Natural killer cell treated with Interleukin-12 subunit alpha and Interleukin-12 subunit beta and Interleukin-15 and Interleukin-18, amount 100 ng/mL, for 72 hours (primary cell): ENCODE measurements around the gene TMEM178B. TPM values are rescaled to one million over a fixed set of nuclear protein-coding genes. Genes with fewer than 3 reads are reported as not detected.
"Not testable (repeated sequence)": the region's sequence is repeated elsewhere in the genome, so short reads cannot be mapped to it uniquely, and the experiment has no call there.

Experiments used
- ATAC-seq, 2 donors: fragments of 150-1000 bp; cut with Tn5 transposase in 1 of 2; sonication (Bioruptor Pico), chemical (Tn5 transposase) in 1 of 2; 2 replicates each; pipeline ENCODE4 v1.10.0; 2021
- DNase-seq: peaks from one replicate; pipeline ENCODE4 v3.0.0; 2022; ENCODE audit warnings: low spot score
- H3K27ac Mint-ChIP-seq, 2 donors: 1 replicate in 1 of 2; 2 replicates in 1 of 2; pipeline ENCODE4 v1.8.0; 2022; ENCODE audit warnings: mixed read lengths in 2 of 2, mild to moderate bottlenecking in 1 of 2, moderate library complexity in 1 of 2
- H3K27me3 Mint-ChIP-seq, 2 donors: 1 replicate in 1 of 2; 2 replicates in 1 of 2; pipeline ENCODE4 v1.8.0; 2022; ENCODE audit warnings: mixed read lengths in 2 of 2
- H3K36me3 Mint-ChIP-seq: one replicate; pipeline ENCODE4 v1.8.0; 2022; ENCODE audit warnings: mixed read lengths
- H3K4me1 Mint-ChIP-seq, 2 donors: 1 replicate in 1 of 2; 2 replicates in 1 of 2; pipeline ENCODE4 v1.8.0; 2022; ENCODE audit warnings: low read depth in 2 of 2, mixed read lengths in 2 of 2, mild to moderate bottlenecking in 1 of 2
- H3K4me3 Mint-ChIP-seq: one replicate; pipeline ENCODE4 v1.8.0; 2022; ENCODE audit warnings: mixed read lengths
- H3K9me3 Mint-ChIP-seq: 2 replicates; pipeline ENCODE4 v1.8.0; 2022; ENCODE audit warnings: mixed read lengths
- total RNA-seq, 2 donors: library from RNA; stranded (reverse); gene quantifications; one replicate each; pipeline ENCODE4 v1.2.3, GENCODE V29; 2022

Gene TMEM178B
- total RNA-seq, 2 donors from 2014 or later: 8.2 to 9.0 TPM

- DNase-seq (no peak), ATAC-seq (no peak)
- no peak overlapping the region for H3K4me3 Mint-ChIP-seq
- no peaks in the 10 kb centered on the region for H3K9me3 Mint-ChIP-seq
- H3K27me3 Mint-ChIP-seq: peaks cover 19 to 20% of the 10 kb centered on the region in 2 donors
- H3K27ac Mint-ChIP-seq: no peak overlapping the region
- no peaks in the 10 kb centered on the region for H3K36me3 Mint-ChIP-seq
- no peaks in the 10 kb centered on the region for H3K4me1 Mint-ChIP-seq
Observed at GRCh38 chr7:141190495-141190894, 116.6 kb downstream of the TMEM178B start.

DNA sequence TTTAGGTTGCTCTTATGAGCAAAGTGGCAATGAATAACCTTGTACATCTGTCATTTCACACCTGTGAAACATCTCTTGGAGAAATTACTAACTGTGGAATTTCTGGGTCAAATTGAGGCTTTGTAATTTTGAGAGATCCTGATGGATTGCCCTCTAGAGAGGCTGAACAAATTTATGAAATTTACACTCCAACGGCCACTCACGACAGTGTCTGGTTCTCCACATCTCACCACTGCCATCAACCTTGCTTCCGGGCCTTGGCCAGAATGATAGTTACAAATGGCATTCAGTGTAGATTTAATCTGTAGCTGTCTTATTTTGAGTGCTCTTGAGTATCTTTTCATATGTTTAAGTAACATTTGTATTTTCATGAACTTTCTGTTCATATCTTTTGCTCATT is 117.4 kb downstream of the TMEM178B start:
- Mint-ChIP-seq H3K9me3 (no peaks in the 10 kb centered on the region), H3K4me1 (no peaks in the 10 kb centered on the region), H3K27me3 (peaks cover 20 to 21% of the 10 kb centered on the region in 2 donors), H3K27ac (no peak overlapping the region), H3K36me3 (no peaks in the 10 kb centered on the region), H3K4me3 (no peak overlapping the region)
- DNase-seq: no peak
- no peak for ATAC-seq

- ATAC-seq (no peak), DNase-seq (no peak)
- Mint-ChIP-seq H3K4me1 (no peaks in the 10 kb centered on the region), H3K9me3 (no peaks in the 10 kb centered on the region), H3K36me3 (no peaks in the 10 kb centered on the region), H3K4me3 (no peak overlapping the region), H3K27ac (no peak overlapping the region), H3K27me3 (peaks cover 20% of the 10 kb centered on the region in 2 donors)
Observed at GRCh38 chr7:141193066-141193465, 119.2 kb downstream of the TMEM178B start.

GRCh38 chr7:141195722-141196121 is 121.9 kb downstream of the TMEM178B start:
- ATAC-seq, H3K27ac Mint-ChIP-seq, DNase-seq, H3K9me3 Mint-ChIP-seq, H3K36me3 Mint-ChIP-seq, H3K4me1 Mint-ChIP-seq, H3K4me3 Mint-ChIP-seq: not testable (repeated sequence)
- peaks cover 16 to 23% of the 10 kb centered on the region in 2 donors for H3K27me3 Mint-ChIP-seq

DNA sequence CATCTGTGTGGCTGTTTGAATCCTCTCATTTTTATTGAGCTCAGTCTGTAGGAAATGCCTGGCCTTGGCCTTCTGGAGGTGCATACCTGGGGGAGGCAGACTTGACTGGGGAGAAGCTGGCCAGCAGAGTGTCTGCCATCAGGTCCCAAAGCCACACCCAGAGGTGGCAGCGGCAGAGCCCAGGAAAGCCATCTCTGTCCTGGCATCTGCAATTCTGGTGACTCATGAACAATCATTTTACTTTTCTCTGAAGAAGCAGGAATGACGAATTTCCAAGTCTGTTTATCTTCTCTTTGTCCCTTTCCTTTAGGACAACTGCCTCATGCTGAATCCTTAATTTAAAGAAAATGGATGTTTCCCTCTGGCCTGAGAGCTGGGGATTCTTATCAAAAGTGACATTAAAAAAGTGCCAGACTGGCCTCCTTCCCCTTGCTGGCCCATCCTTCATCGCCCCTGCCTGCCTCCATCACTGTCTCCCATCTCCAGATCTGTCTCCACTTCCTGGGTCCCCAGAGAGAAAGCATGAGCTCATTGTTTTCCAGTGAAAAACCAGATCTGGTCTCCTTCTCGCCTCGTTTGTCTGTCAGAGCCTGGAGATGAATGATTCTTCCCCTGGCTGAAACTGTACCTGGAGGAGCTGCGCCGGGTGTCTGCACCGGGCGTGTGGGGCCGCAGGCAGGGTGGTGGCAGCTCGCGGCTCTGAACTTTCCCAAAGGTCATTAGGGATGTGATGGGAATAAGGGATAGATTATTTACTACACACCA is 124.5 kb downstream of the TMEM178B start:
- Mint-ChIP-seq H3K4me3 (no peak overlapping the region), H3K9me3 (no peaks in the 10 kb centered on the region), H3K27me3 (peaks cover 20 to 21% of the 10 kb centered on the region in 2 donors), H3K4me1 (no peaks in the 10 kb centered on the region), H3K27ac (no peak overlapping the region), H3K36me3 (no peaks in the 10 kb centered on the region)
- ATAC-seq (no peak), DNase-seq (no peak)

GRCh38 chr7:141200191-141201108 is 126.6 kb downstream of the TMEM178B start:
- Mint-ChIP-seq H3K4me3 (no peak overlapping the region), H3K9me3 (no peaks in the 10 kb centered on the region), H3K27me3 (peaks cover 28 to 30% of the 10 kb centered on the region in 2 donors), H3K36me3 (no peaks in the 10 kb centered on the region), H3K4me1 (no peaks in the 10 kb centered on the region), H3K27ac (no peak overlapping the region)
- no peak for ATAC-seq
- no peak for DNase-seq

DNA sequence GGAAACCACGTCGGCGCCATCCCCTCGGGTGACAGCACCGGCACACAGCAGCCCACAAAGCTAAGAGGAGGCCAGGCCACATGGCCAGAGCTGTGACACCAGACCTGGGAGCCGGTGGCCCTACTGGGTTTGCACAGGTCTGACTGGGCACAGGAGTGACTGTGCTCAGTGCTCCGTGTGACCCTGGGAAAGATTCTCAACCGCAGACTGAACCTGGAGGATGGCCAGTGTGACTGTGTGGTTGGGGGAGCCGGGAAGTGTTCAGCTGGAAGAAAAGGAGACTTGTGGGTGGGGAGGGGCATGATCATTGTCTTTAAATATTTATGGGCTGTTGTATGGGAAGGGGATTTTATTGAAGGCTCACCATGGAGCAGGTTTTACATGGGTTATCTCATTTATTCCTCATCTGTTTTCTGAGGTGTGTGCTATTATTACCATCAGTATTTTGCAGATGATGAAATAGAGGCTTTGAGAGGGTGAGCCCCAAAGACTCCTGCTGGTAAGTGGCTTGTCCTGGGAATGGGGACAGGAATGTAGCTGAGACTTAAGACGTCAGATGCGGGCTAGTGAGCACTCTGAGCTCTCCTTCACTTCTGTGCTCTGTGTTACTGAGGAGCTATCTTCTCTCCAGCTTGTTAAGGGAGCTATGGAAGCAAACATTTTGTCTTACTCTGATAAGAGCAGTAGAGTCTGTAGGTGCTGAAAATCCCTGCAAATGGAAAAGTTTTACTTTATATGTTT is 127.5 kb downstream of the TMEM178B start:
- H3K4me3 Mint-ChIP-seq: no peak overlapping the region
- ATAC-seq (peak in 1 of 2 donors; percentile 19), DNase-seq (no peak)
- no peaks in the 10 kb centered on the region for H3K36me3 Mint-ChIP-seq
- H3K9me3 Mint-ChIP-seq: no peaks in the 10 kb centered on the region
- H3K27me3 Mint-ChIP-seq: peaks cover 29 to 36% of the 10 kb centered on the region in 2 donors
- no peak overlapping the region for H3K27ac Mint-ChIP-seq
- no peaks in the 10 kb centered on the region for H3K4me1 Mint-ChIP-seq

DNA sequence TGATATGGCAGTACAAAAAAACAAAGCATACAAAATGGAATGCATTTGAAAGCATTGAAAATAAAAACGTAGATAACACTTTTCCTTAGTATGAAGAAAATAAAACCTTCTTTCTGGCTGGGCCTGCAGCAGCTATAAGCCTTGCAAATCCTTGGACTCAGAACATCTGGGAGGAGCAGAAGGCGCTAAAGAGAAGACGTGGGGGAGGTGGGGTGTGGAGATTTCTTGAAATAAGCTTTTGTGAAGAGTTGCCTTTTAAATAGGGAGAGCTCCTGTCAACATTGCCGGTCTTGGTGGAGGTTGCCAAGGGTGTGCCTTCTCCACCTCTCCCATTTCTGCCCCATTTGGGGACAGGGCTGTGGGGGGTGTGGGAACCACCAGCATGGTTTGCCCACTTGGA is 128.7 kb downstream of the TMEM178B start:
- H3K36me3 Mint-ChIP-seq: no peaks in the 10 kb centered on the region
- H3K27me3 Mint-ChIP-seq: peaks cover 29 to 42% of the 10 kb centered on the region in 2 donors
- H3K27ac Mint-ChIP-seq: no peak overlapping the region
- no peaks in the 10 kb centered on the region for H3K4me1 Mint-ChIP-seq
- H3K9me3 Mint-ChIP-seq: no peaks in the 10 kb centered on the region
- no peak for DNase-seq
- H3K4me3 Mint-ChIP-seq: no peak overlapping the region
- no peak for ATAC-seq

GRCh38 chr7:141203177-141203576 is 129.3 kb downstream of the TMEM178B start:
- no peak overlapping the region for H3K4me3 Mint-ChIP-seq
- H3K27ac Mint-ChIP-seq: no peak overlapping the region
- H3K4me1 Mint-ChIP-seq: no peaks in the 10 kb centered on the region
- DNase-seq (no peak), ATAC-seq (no peak)
- H3K27me3 Mint-ChIP-seq: peaks cover 29 to 42% of the 10 kb centered on the region in 2 donors
- H3K36me3 Mint-ChIP-seq: no peaks in the 10 kb centered on the region
- no peaks in the 10 kb centered on the region for H3K9me3 Mint-ChIP-seq

GRCh38 chr7:141203586-141203985 is 129.7 kb downstream of the TMEM178B start:
- H3K27ac Mint-ChIP-seq: no peak overlapping the region
- H3K27me3 Mint-ChIP-seq: peaks cover 29 to 42% of the 10 kb centered on the region in 2 donors
- no peaks in the 10 kb centered on the region for H3K36me3 Mint-ChIP-seq
- DNase-seq (no peak), ATAC-seq (no peak)
- no peaks in the 10 kb centered on the region for H3K9me3 Mint-ChIP-seq
- H3K4me3 Mint-ChIP-seq: no peak overlapping the region
- H3K4me1 Mint-ChIP-seq: no peaks in the 10 kb centered on the region

GRCh38 chr7:141207661-141208060 is 133.8 kb downstream of the TMEM178B start:
- ATAC-seq (no peak), DNase-seq (no peak)
- Mint-ChIP-seq H3K27me3 (peaks cover 27 to 37% of the 10 kb centered on the region in 2 donors), H3K4me1 (no peaks in the 10 kb centered on the region), H3K4me3 (no peak overlapping the region), H3K9me3 (no peaks in the 10 kb centered on the region), H3K36me3 (no peaks in the 10 kb centered on the region), H3K27ac (no peak overlapping the region)

DNA sequence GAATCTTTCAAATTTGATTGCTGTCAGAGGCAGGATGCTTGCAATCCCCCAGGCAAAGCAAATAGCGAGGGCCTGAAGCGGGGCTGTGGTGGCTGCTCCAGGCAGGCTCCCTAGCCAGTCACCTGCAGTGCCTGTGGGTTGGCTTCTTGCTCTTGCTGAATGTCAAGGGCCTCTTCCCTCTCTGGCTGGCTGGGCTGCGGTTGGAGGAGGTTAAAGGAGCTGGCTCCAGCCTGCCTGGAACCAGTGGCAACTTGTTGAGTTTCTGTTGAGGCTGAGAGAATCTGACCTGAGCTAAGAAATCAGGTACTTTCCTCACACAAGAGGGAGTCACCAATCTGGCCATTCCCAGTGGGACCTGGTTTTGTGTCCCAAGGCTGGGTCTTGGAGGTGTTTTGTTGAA is 134.7 kb downstream of the TMEM178B start:
- DNase-seq (no peak), ATAC-seq (no peak)
- Mint-ChIP-seq H3K9me3 (no peaks in the 10 kb centered on the region), H3K4me1 (no peaks in the 10 kb centered on the region), H3K27me3 (peaks cover 27 to 30% of the 10 kb centered on the region in 2 donors), H3K27ac (no peak overlapping the region), H3K4me3 (no peak overlapping the region), H3K36me3 (no peaks in the 10 kb centered on the region)

DNA sequence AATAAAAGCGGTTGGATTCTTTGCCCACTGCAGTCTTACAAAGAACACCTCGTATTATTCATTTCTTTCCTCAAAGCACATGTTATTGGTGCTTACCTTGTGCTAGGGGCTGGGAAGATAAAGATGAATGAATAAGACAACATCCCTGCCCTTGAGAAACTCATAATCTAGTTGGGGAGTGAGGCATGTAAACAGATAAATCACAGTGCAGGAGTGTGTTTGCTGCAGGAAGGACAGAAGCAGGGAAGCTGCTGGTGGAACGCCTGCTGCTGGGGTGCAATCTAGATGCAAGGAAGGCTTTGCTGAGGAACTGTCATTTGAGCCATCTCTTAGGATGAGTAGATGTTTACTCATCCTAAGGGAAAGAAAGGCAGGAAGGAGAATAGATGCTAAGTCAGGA is 135.6 kb downstream of the TMEM178B start:
- Mint-ChIP-seq H3K9me3 (no peaks in the 10 kb centered on the region), H3K36me3 (no peaks in the 10 kb centered on the region), H3K4me1 (no peaks in the 10 kb centered on the region), H3K27ac (no peak overlapping the region), H3K27me3 (peaks cover 19 to 25% of the 10 kb centered on the region in 2 donors), H3K4me3 (no peak overlapping the region)
- ATAC-seq (no peak), DNase-seq (no peak)
